Ishikawa (cell line): ENCODE results near the gene NR3C2.

Source experiments
- EP300 ChIP-seq: IDR thresholded peaks from 2 replicates; pipeline ENCODE4 v1.6.1; 2012; ENCODE audit warnings: borderline replicate concordance
- REST ChIP-seq: IDR thresholded peaks from 2 replicates; pipeline ENCODE4 v1.6.1; 2012; ENCODE audit warnings: low read depth, mild to moderate bottlenecking

GRCh38 chr4:148355442-148356123 lies 86.6 kb downstream of the NR3C2 start:
- TF ChIP-seq REST (no peak), EP300 (no peak)
